ENCODE measurements around the gene C4orf46.
A peak's percentile ranks its signal among the peaks of the same experiment; 100 is the strongest.

Gene C4orf46

GRCh38 chr4:158667651-158668198 is 4.0 kb downstream of the C4orf46 start:
- peak; percentile 45 to 59 for DNase-seq
- no peak for TF ChIP-seq GATA1 (IDR thresholded peaks at IDR 0.05; ENCODE audit: low read depth, low read length)
- no peak for TF ChIP-seq POLR2A (IDR thresholded peaks at IDR 0.05; ENCODE audit: low read length)

GRCh38 chr4:158666892-158667291 is 4.8 kb downstream of the C4orf46 start:
- TF ChIP-seq POLR2A (IDR thresholded peaks at IDR 0.05; ENCODE audit: low read length) = no peak
- DNase-seq = no peak

DNA sequence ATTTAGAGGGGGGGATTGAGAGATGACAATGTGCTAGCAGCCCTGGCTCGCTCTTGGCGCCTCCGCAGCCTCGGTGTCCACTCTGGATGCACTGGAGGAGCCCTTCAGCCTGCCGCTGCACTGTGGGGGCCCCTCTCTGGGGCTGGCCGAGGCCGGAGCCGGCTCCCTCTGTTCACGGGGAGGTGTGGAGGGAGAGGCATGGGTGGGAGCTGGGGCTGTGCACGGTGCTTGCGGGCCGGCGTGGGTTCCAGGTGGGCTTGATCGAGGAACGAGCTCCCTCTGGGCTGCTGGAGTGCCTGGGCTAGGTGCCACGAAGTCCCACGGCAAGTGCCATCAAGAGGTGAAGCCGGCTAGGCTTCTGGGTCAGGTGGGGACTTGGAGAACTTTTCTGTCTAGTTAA is 6.9 kb downstream of the C4orf46 start:
- no peak for DNase-seq
- no peak for TF ChIP-seq GATA1 (IDR thresholded peaks at IDR 0.05; ENCODE audit: low read depth, low read length)
- no peak for TF ChIP-seq POLR2A (IDR thresholded peaks at IDR 0.05; ENCODE audit: low read length)

DNA sequence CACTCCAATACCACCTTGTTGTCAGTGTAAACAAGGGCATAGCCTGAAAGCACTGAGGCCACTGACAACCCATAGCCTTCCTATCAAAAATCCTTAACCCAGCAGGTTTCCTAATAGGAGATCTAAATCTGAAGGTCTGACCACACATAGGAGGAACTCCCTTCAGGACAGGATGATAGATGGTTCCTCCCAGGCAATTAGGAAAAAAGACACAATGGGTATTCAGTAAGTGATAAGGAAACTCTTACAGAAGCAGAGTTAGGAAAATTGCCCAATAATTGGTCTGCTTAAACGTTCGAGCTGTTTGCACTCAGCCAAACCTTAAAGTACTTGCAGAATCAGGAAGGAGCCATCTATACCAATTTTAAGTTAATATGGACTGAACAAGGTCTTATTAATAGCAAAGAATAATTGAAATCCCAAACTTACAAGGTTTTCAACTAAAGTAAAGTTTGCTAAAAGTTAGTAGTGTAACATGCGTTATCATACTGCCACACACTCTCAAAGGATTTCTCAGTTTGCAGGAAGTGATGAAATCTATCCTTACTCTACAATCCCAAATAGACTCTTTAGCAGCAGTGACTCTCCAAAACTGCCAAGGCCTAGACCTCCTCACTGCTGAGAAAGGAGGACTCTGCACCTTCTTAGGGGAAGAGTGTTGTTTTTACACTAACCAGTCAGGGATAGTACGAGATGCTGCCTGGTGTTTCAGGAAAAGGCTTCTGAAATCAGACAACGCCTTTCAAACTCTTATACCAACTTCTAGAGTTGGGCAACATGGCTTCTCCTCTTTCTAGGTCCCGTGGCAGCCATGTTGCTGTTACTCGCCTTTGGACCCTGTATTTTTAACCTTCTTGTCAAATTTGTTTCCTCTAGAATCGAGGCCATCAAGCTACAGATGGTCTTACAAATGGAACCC is 7.7 kb downstream of the C4orf46 start:
- peak; percentile 65 to 69 for DNase-seq

- DNase-seq = peak; percentile 27 to 34
Measured at GRCh38 chr4:158663255-158663654, 8.4 kb downstream of the C4orf46 start.

DNA sequence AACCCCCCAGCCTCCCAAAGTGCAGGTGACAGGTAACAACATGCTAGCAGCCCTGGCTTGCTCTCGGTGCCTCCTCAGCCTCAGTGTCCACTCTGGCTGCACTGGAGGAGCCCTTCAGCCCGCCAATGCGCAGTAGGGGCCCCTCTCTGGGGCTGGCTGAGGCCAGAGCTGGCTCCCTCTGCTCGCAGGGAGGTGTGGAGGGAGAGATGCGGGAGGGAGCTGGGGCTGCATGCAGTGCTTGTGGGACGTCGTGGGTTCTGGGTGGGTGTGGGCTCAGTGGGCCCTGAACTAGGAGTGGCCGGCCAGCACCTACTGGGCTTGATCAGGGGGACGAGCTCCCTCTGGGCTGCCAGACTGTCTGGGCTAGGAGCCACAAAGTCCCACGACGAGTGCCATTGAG is 14.4 kb downstream of the C4orf46 start:
- DNase-seq = no peak
- TF ChIP-seq GATA1 (IDR thresholded peaks at IDR 0.05; ENCODE audit: low read depth, low read length) (no peak), POLR2A (IDR thresholded peaks at IDR 0.05; ENCODE audit: low read length) (no peak)

GRCh38 chr4:158656439-158656838 is 15.2 kb downstream of the C4orf46 start:
- TF ChIP-seq POLR2A (IDR thresholded peaks at IDR 0.05; ENCODE audit: low read length) (no peak), GATA1 (IDR thresholded peaks at IDR 0.05; ENCODE audit: low read depth, low read length) (no peak)
- no peak for DNase-seq

DNA sequence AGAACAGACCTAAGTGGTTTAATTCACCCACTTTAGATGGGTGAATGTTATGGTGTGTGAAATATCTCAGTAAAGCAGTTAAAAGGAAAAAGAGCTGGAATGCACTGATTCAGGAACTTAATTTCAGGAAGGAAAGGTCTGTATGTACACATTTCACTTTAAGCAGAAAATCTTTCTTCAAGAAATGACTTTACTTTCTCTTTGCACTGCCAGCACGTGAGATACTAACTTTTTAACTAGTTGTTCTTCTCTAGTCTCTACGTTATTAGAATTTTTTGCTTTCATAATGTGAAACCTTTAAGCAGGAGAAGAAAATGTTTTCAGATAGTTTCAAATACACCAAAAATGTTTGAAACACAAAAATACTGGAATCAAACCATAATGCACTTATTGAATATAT is 18.8 kb downstream of the C4orf46 start:
- TF ChIP-seq GATA1 (IDR thresholded peaks at IDR 0.05; ENCODE audit: low read depth, low read length) = no peak
- no peak for TF ChIP-seq POLR2A (IDR thresholded peaks at IDR 0.05; ENCODE audit: low read length)

DNA sequence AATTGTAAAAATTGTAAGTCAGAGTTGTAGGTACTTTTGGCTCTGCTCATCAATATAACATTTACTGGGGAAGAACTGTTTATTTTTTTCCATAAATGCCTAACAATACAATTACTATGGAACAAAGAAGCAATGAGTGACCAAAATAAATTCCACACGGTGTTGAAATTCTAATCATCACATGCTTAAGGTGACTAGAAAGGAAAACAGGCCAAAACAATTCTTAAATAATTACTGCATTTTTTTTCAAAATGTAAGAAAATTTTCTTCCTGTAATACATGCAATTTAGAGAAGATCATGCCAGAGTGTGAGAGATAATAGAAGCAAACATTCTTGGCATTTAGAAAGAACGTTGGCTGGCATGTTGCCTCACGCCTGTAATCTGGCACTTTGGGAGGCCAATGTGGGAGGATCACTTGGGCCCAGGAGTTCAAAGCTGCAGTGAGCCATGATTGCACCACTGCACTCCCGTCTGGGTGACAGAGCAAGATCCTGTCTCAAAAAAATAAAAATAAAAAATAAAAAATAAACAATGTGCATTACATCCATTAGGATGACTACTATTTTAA is 22.5 kb downstream of the C4orf46 start:
- no peak for TF ChIP-seq POLR2A (IDR thresholded peaks at IDR 0.05; ENCODE audit: low read length)
- TF ChIP-seq GATA1 (IDR thresholded peaks at IDR 0.05; ENCODE audit: low read depth, low read length) = no peak
- no peak for DNase-seq

More for the DNA sequence above, 18.8 kb downstream of the C4orf46 start:
- no peak for DNase-seq

- TF ChIP-seq POLR2A (IDR thresholded peaks at IDR 0.05; ENCODE audit: low read length) (no peak), GATA1 (IDR thresholded peaks at IDR 0.05; ENCODE audit: low read depth, low read length) (no peak)
- DNase-seq = no peak
Measured at GRCh38 chr4:158644760-158645159, 26.9 kb downstream of the C4orf46 start.

DNA sequence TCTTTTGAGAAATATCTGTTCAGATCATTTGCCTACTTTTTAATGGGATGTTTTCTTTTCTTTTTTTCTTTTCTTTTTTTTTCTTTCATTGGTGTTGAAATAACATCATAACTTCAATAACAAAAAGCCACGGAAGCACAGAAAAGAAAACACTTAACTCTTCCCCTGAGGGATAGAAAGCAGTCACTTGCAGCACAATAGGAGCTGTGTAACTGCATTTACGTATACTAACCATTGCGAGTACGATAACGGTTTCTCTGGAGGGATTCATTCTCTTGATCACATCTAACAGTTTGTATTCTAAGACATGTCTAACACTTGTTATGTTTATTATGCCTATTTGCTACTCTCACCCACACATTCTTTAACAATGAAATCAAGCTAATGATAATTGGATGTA is 27.3 kb downstream of the C4orf46 start:
- TF ChIP-seq GATA1 (IDR thresholded peaks at IDR 0.05; ENCODE audit: low read depth, low read length) = no peak
- no peak for TF ChIP-seq POLR2A (IDR thresholded peaks at IDR 0.05; ENCODE audit: low read length)
- no peak for DNase-seq

- no peak for TF ChIP-seq POLR2A (IDR thresholded peaks at IDR 0.05; ENCODE audit: low read length)
- TF ChIP-seq GATA1 (IDR thresholded peaks at IDR 0.05; ENCODE audit: low read depth, low read length) = no peak
- no peak for DNase-seq
Measured at GRCh38 chr4:158636619-158637018, 35.1 kb downstream of the C4orf46 start.

- DNase-seq = no peak
- TF ChIP-seq POLR2A (IDR thresholded peaks at IDR 0.05; ENCODE audit: low read length) (no peak), GATA1 (IDR thresholded peaks at IDR 0.05; ENCODE audit: low read depth, low read length) (no peak)
Measured at GRCh38 chr4:158630893-158631292, 40.8 kb downstream of the C4orf46 start.

DNA sequence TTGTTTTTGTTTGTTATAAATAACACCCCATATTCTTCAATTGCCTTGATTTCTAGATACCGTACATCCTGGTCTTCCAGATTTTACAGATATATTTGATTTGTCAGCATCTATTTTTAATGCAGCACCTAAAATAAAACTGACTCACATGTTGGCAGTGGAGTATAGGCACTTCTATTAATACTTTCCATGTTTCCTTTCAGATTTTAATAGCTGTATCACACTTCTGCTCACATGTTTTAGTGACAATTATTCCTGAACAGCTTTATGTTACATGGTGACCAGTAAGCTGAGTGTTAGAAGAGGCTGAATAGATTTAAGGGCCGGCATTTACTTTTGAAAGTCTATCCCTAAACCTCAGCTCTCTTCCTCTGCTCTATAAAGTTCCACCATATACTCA is 46.1 kb downstream of the C4orf46 start:
- no peak for DNase-seq
- no peak for TF ChIP-seq GATA1 (IDR thresholded peaks at IDR 0.05; ENCODE audit: low read depth, low read length)
- no peak for TF ChIP-seq POLR2A (IDR thresholded peaks at IDR 0.05; ENCODE audit: low read length)

DNA sequence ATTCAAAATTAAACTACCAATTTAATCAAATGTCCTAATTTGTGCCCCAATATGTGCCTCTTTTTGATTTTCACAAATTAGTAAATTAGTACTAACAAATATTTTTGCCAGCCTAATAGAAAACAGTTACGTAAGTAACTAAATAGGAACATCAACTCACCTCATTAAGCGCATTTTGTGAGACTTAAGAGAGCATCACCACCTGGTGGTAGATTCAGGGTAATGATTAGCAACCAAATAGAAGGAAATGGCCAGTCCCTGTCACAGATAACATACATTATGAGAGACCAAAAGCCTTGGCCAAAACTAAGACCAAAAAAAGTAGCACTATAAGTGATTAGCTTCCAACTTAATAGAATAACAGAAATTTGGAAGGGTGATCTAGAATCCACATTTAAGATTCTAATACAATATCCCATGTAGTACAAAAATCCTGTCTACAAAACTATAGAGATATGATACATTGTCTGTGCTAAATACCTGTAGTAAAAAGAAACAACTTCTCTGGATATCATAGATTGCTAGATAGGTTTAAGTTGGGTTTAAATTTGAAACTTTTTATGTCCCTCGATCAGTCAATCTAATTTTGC is 46.7 kb downstream of the C4orf46 start:
- TF ChIP-seq GATA1 (IDR thresholded peaks at IDR 0.05; ENCODE audit: low read depth, low read length) (no peak), POLR2A (IDR thresholded peaks at IDR 0.05; ENCODE audit: low read length) (no peak)
- DNase-seq = peak; percentile 55 to 56
